Right lobe of liver (tissue), 4 donors: ENCODE data around the gene SOD1.

Experiments used
- POLR2A ChIP-seq: fragments of 450-650 bp; IDR thresholded peaks from one replicate; pipeline ENCODE4 v1.6.1; 2017; ENCODE audit warnings: antibody characterized with exemption, mild to moderate bottlenecking
- TF ChIP-seq, protein P1 (sequence below), 4 donors: fragments of 200-600 bp in 3 of 4; fragments of 450-650 bp in 1 of 4; IDR thresholded peaks; one replicate each; pipeline versions ENCODE4 v1.5.1 to v1.8.0; 2016 to 2022; ENCODE audit warnings: antibody characterized with exemption in 4 of 4, mild to moderate bottlenecking in 2 of 4
- donor health status: DM: no; HTN: no; CAD: no.
- donor health status: DM: no; HTN: no; CAD: no.
- donor health status: DM: no; HTN: yes; CAD: no.

DNA sequence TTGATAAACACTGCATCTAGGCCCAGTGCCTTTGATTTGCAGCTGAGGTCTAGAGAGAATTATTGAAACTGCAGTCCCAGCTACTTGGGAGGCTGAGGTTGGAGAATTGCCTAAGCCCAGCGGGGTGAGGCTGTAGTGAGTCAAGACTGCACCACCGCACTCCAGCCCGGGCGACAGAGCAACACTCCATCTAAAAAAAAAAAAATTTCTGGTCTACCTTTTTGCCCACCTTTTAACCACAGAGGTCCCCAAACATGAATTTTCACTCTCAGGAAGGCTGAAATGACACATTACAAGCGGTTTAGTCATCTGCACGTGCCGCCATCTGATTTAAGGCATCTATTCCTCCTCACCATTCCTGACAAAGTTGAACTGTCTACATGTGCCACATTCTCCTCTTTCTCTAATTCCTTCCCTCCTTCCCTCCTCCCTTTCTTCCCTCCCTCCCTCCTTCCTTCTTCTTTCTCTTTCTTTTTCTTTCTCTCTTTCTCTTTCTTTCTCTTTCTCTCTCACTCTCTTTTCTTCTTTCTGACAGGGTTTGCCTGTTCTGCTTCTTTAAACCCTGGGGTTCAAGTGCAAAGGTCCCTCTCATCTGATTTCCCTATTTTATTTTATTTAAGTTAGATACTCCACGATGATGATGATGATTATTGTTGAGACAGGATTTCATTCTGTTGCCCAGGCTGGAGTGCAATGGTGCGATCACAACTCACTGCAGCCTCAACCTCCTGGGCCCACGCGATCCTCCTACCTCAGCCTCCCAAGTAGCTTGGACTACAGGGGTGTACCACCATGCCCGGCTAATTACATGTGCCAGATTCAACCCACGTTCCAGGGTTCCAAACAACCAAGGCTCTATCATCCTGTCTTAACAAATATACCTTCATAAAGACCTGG is 3.0 kb upstream of the SOD1 start:
- TF ChIP-seq, protein P1, sequence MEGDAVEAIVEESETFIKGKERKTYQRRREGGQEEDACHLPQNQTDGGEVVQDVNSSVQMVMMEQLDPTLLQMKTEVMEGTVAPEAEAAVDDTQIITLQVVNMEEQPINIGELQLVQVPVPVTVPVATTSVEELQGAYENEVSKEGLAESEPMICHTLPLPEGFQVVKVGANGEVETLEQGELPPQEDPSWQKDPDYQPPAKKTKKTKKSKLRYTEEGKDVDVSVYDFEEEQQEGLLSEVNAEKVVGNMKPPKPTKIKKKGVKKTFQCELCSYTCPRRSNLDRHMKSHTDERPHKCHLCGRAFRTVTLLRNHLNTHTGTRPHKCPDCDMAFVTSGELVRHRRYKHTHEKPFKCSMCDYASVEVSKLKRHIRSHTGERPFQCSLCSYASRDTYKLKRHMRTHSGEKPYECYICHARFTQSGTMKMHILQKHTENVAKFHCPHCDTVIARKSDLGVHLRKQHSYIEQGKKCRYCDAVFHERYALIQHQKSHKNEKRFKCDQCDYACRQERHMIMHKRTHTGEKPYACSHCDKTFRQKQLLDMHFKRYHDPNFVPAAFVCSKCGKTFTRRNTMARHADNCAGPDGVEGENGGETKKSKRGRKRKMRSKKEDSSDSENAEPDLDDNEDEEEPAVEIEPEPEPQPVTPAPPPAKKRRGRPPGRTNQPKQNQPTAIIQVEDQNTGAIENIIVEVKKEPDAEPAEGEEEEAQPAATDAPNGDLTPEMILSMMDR (IDR thresholded peaks at IDR 0.05), result no peak
- no peak for TF ChIP-seq POLR2A
